Measurements from ENCODE around the gene FAM217A.
"Not testable (repeated sequence)": the region's sequence is repeated elsewhere in the genome, so short reads cannot be mapped to it uniquely, and the experiment has no call there.

The FAM217A gene, protein sequence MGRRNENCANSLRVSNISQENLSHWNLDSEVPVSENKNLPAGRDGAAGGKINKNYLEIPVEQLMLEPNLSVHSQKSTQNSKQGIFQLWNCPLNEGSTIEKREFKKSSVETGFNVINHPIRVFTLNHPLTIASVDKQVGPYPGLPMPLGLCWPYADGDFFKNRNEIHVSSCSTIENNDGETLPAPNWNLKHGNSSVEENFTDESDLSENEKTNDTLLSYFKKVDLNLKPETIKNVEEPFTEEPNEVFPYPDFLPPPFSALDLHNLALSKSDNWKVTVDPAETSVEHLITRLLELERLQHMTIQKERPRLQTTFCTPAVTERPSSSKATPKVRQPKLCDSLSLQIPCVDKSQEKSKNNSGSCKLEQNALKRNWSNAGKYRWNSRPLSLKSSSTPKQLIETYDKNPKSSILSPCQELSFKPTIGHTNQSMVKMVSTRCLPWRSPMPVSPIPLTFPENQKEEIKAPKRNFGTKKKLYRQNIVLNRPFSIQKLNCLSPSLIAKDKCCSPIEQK

DNA sequence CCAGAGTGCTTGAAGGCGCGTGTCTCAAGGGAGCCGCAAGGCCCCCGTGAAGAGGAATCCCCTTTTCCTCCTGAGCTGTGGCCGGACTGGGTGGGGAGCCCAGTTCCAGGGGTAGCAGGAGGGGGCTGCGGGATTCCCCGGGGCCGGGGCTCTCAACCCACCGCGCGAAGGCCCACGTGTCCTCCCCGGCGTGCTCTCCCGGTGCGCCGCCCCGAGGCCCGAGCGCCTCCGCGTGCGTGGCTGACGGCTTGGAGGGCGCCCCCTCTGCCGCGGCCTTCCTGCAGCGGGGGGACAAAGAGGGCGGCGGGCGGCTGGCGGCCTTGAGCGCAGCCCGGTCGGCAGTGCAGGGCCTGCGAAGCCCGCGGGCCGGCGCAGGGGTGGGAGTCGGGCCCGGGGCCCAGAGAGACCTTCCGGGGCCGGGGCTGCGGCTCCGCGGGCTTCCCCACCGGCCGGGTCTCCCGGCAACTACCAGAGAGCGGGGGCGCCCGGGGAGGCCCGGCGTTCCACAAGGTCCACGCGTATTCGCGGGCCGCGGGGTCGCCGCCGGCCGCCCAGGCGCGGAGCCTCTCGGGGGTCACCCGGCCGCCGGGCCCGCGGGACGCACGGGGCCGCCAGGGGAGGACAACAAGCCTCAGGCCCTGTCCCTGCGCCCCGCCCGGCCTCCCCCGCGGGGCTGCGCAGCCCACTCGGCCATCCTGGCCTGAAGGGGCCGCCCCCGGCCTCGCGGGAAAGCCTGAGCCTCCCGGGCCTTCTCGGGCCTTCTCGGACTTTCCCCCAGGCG lies at the start of gene FAM217A:
Gene FAM217A (minus strand): TSS at position 447 of the 781 bp plus-strand sequence. CDS start 1,723 bp downstream, outside the sequence.
- DNase-seq (no peak), ATAC-seq (no peak)

DNA sequence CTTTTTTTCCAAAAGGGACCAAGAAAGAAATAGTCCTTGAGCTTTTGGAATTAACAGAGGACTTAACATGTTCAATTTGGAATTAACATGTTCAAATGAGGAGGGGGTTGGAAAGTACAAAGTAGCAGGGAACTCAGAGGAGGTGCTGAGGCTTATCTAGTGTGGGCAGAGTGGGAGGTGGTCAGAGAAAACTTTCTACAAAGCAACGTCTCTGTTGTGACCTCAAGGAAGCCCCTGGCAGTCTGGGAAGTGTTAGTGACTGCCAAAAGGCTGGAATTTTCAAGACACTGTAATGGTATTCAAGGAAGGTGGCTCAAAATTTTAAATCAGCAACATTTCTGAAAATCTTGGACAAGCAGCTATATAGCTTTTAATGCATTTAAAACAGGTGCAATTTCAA lies 49.1 kb upstream of the FAM217A start:
- no peak for ATAC-seq

DNA sequence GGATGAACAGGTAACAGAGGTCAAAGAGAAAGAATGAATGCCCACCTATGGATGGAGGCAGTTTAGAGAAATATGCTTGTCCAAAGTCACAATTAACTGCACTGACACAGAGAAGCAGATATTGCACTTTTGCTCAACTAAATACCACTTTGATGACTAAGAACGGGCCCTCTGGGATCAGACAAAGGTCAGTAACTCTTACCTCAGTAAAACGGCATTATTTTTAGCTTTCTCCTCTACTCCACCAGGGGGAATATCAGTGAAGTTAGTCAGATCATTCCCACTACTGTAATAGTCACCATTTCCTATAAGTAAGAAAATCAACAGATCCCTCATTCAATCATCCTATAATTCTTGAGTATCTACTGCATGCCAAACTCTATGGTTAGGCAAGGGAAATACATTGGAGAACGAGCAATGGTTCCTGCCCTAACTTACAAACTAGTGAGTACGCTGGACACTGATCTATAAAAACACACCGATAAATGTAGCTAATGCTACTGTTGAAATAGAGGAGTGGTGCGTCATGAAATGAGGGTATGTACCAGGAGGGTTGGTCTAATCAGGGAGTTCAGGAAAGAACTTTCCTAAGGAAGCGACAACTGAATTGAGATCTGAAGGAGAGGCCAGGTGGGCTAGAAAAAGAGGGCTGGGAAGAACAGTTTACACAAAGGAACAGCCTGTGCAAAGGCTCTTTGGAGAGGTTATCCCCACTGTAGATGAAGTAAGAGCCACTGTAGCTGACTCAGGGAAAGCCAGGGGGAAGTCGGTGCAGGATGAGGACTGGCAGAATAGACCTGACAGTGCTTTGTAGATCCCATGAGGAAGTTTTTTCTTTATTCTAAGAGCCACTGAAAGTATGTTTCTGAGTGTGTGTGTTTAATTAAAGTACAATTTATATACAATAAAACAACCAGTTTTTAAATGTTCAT lies 47.3 kb upstream of the FAM217A start:
- ATAC-seq, result peak; percentile 81
- DNase-seq, result no peak

More for the DNA sequence above, 49.1 kb upstream of the FAM217A start:
- DNase-seq, result no peak

DNA sequence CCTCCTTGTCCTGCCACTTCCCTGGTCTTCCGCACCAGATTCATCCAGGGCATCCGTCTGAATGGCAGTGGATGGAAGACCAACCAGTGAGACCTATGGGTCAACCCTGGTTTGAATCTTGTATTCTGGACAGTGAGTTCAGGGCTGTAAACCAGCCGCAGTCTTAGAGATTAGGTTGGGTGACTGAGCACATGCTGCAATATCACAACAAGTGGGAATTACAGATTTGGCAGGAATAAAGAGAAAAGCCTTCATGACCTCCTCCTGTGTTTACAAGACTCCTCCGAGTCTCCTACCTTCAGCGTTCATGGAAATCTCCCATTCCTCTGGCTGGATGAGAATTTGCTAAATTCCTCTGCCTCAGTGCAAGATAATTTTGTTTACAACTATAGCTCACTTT lies 46.6 kb upstream of the FAM217A start:
- ATAC-seq (no peak), DNase-seq (no peak)

DNA sequence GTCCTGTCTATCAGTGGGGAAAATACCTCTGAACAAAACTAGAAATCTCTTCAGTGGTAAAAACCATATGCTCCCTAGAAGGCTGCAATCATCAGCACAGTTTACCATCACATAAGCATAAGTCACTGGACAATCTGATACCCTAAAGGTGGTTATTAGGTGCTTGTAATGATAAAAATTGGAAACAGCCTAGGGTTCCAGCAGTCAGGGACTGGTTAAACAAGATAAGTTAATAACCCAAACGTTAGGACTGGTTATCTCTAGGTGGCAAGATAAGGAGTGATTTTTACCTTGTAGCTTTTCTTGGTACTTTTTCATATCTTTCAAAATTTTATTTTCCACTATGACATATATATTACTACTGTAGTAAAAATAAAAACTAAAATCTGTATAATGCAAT lies 45.4 kb upstream of the FAM217A start:
- ATAC-seq, result no peak
- no peak for DNase-seq

DNA sequence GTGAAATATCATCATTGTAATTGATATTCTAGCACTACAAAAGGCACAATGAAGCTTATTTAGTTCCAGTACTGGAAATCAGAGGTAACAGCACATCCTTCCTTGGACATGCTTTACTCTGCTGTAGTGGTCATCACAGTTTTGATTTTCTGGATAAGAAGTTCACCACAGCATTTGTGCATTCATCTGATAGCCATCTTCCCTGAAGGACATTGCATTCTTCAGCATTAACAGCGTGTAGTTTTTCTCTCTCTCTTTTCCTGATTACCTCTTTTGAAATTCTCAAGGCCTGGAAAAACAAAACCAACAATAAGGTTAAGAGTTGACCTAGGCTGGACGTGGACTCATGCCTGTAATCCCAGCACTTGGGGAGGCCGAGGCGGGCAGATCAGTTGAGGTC lies 36.8 kb upstream of the FAM217A start:
- no peak for DNase-seq
- no peak for ATAC-seq

DNA sequence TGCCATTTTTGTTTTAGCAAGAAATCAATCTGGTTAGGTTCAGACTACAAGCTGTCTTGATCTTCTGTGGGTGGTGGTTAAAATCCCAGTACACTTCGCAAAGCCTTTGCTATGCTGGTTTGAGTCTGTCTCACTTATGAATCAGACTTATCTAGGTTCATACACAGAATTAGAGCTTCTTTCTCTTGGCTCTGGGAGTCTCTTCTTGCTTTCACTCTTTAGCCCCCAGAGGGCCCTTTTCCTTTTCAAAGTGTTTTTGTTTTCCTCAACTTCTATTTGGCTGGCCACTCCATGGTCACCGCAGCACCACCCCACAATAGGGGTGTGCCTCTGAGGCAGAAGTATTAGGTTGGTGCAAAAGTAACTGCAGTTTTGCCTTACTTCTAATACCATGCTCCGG lies 35.2 kb upstream of the FAM217A start:
- DNase-seq, result no peak
- no peak for ATAC-seq

DNA sequence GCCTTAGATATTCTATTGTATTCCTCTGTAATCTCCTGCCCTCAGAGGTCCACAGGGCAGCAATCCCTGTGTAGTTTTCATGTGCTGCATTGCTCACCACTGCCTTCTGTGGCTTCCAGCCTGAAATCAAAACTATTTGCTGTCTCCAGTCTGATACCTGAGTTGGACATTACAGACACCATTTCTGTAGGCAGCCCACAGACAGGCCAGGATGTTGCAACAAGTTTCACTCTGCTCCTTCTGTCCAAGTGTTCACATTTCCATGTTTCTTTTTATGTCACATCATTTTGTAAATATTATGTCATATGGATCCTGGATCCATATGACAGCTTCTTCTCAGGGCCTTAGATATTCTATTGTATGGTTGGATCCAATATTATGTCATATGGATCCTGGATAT lies 34.7 kb upstream of the FAM217A start:
- DNase-seq, result no peak
- no peak for ATAC-seq

DNA sequence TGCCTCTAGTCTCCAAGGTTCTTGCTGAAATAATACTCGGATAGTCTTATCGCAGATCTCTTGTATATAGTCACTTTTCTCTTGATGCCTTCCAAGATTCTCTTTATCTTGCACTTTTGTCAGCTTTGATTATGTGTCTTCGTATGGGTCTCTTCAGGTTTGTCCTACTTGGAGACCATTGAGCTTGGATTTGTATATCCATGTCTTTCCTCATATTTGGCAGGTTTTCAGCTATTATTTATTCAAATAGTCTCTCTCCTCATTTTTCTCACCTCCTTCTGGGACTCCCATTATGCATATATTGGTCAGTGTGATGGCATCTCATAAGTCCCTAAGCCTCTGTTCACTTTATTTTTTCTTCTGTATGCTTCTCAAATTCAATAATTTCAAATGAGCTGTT lies 33.4 kb upstream of the FAM217A start:
- ATAC-seq (no peak), DNase-seq (no peak)

DNA sequence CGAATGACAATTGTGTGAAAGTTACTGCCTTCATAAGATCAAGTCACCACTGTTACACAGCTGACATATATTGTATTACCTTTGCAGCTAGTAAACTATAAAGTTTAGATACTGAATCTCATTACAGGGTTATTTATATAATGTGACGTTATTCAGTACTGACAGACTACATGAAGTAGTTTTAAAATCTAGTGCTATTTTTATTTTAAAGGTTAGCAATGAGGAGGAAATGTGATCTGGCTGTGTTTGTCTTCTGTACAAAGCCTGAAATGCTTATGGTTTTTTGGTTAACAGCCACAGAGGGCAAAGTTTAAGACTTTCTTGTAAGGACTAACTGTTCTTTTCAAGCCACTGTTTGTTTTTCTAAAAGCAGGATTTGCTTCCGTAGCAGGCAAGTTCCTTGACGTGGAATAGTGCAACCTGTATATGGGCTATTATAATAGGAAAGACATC lies 30.5 kb upstream of the FAM217A start:
- ATAC-seq, DNase-seq: not testable (repeated sequence)

DNA sequence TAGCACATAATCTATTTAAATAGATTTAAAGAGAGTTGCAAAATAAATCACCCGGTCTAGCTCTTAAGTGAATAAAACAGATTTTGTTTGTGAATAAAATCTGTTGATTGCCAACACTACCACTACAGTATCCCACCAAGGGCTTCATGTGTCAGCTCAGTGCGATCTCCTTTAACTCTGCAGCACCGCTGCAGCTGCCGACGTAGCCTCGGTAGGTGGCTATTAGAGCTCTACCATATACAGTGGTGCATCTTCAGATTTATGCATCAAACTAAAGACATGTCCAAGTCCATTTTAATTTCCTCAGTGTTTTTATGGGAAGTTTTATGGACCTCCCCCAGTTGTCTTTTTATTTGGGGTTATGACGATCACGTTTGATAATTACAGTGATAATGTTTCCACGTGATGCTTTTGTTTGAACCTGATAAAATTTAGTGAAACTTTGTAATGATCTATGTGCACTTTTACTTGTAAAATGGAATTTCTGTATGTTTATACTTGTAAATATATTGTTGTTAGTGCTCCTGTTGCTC lies 29.7 kb upstream of the FAM217A start:
- no peak for DNase-seq
- ATAC-seq, result no peak

DNA sequence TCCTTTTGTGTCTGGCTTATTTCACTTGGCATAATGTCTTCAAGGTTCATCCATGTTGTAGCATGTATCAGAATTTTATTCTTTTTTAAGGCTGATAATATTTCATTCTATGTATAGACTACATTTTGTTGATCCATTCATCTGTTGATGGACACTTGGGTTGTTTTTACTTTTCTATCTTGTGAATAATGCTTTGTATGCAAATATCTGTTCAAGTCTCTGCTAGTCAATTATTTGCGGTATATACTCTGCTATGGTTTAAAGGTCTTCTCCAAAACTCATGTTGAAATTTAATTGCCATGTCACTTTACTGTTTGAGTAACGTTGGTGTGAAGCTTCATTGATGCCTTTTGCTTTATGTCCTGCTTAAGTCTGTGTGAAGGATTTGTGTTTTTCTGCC lies 28.9 kb upstream of the FAM217A start:
- ATAC-seq (no peak), DNase-seq (no peak)

DNA sequence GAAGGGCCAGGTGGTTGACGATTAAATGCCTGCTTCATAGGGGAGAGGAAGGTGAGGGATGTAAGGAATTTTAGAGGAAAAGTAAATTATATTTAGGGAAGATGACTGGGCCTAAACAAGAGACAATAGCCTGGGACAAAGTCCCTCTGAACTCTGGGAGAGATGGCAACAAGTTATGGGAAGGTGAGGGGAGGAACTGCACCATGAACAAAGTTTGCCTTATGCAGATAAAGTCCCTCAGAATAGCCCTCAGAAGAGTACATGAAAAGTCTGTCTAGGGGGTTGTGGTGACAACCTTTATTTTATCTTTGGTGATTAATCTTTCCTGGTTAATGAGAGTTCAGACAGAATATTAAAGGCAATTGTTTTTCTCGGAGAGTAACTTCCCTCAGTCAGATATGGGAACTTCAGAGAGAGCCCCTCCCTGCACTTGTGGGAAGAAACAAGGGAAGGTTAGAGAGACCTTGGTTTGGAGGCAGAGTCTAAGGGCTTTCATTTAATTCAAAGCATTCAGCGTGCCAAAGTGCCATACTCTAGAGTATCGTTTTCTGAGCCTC lies 27.1 kb upstream of the FAM217A start:
- DNase-seq (no peak), ATAC-seq (no peak)

DNA sequence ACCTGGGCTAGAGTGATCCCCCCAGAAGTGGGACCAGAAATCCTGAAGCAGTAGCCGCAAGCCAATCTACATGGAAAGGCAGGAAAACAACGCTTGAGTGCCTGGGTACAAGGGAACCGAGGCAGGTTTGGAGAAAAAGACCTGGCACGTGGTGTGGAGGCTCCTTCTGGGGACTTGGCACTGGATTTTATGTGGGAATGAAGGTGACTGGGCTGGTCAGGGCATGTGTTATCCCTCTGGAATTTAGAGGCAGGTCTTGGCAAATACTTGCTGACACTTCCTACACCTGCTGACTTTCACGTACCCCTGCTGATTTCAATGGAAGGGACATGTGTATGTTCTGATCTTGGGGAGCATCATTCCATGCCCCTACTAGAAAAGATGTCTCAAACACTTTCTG lies 25.0 kb upstream of the FAM217A start:
- DNase-seq, result no peak
- no peak for ATAC-seq

DNA sequence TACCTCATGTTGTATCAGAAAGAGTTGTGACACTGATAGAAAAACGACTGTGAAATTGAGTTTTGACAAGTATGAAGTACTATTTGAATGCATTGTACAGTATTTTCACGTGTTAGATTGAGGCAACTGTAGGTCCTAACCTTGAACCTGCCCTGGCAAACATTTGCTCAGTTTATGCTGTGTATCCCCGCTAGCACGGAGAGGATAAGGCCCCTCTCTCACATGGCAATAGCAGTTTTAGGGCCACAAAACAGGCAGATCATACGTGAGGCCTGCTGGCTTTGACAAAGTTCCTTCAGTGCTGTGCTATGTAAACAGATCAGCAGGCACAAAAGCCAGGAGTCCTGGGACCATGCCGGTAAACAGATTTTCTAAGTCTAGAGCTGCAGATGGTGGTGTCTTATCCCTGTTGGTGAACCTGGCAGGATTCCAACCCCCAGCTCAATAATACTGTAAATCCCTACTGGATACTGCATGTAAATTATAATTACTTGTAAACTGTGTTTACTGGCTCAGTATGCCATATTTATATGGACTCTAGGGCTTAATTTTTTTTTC lies 23.8 kb upstream of the FAM217A start:
- no peak for DNase-seq
- ATAC-seq, result no peak

DNA sequence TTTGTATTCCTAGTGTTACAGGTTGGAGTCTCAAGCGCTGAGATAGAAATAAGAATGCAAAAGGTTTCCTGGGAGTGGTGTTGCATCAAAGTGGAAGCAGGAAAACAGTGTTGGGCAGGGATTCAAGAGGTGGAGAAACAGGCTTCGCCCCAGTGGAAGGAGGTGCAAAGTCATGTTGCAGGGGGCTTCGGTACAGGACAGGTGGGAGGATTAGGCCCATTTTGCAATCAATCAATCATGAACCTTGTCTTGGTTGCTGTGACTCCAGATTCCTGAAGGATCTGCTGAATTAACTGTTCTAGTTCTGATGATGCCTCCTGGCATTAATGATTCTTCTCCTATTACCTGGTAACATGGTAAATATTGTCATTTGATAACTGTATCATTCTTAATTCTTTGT lies 22.4 kb upstream of the FAM217A start:
- no peak for DNase-seq

DNA sequence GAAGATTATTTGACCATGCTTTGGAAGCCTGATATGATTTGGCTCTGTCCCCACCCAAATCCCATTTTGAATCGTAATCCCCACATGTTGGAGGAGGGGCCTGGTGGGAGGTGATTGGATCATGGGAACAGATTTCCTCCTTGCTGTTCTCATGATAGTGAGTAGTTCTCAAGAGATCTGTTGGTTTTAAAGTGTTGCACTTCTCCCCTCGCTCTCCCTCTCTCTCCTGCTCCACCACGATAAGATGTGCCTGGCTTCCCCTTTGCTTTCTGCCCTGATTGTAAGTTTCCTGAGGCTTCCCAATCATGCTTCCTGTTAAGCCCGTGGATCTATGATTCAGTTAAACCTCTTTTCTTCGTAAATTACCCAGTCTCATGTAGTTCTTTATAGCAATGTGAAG lies 21.7 kb upstream of the FAM217A start:
- ATAC-seq (no peak), DNase-seq (no peak)

More for the DNA sequence above, 22.4 kb upstream of the FAM217A start:
- ATAC-seq, result no peak

DNA sequence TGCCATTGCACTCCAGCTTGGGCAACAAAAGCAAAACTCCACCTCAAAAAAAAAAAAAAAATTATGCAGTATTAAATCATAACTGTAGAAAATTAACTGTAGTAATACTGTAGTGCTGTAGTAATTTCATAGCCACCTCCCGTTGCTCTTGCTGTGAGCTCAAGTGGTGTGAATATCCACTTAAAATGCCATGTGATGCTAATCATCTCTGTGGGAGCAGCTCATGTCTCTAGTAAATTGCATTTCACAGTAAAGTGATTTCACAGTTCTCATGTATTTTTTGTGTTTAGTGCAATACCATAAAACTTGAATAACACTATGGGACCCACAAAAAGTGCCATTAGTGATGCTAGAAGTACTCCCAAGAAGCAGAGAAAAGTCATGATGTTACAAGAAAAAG lies 14.4 kb upstream of the FAM217A start:
- no peak for DNase-seq
- ATAC-seq, result no peak

DNA sequence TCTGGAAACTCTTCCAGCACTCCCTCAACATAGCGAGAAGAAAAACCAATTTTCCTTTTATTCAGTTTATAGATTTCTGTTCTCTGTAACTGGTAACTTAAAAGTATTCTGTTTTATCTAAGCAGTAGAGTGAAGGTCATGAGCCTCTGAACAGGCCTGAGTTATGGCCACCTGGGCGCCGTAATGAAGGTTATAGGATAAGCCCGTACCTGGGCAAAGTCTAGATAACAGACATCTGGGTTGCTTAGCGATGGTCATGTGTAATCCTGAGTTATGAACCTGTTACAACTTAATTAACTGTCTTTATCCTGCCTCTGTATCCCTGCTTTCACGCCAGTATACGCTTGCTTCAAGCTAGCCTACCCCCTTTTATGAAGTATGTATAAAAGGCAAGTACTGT lies 13.0 kb upstream of the FAM217A start:
- ATAC-seq (no peak), DNase-seq (no peak)

DNA sequence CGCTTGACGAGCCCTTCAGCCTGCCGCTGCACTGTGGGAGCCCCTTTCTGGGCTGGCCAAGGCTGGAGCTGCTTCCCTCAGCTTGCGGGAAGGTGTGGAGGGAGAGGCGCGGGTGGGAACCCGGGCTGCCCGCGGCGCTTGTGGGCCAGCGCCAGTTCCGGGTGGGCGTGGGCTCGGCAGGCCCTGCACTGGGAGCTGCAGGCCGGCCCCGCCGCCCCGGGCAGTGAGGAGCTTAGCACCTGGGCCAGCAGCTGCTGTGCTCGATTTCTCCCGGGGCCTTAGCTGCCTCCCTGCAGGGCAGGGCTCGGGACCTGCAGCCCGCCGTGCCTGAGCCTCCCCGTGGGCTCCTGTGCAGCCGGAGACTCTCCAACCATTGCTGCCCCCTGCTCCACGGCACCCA lies 11.1 kb upstream of the FAM217A start:
- ATAC-seq, result not testable (repeated sequence)

DNA sequence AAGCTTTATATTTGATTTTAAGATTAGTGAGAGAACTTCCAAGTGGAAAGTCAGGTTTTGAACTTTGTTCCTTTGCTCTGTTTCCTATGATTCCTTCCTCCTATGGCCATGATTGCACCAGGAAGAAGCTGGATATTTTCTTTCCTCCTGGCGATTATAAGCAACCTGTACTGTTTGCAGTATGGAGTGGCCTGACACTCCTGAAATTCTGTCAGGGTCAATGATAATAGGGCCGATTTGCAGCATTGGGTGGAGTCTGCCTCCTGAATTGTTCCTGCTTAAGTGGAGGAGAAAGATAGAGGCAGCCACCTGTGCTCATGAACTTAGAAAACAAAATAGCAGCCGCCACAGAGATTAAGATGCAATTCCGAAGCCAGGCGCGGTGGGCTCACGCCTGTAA lies 9.8 kb upstream of the FAM217A start:
- no peak for DNase-seq
- no peak for ATAC-seq

More for the DNA sequence above, 11.1 kb upstream of the FAM217A start:
- not testable (repeated sequence) for DNase-seq

All from stimulated activated naive CD8-positive, alpha-beta T cell treated with anti-CD3 and anti-CD28 coated beads, Interleukin-15, Interleukin-2, amounts not matched to agents 100 U/mL and 50 U/mL, for 24 hours (primary cell).